LNCAP (cell line): Measurements from ENCODE around the gene MRPL52.

Source experiments
- CTCF ChIP-seq: fragments of 450-650 bp; IDR thresholded peaks from 2 replicates; pipeline ENCODE4 v1.5.1; 2017; ENCODE audit warnings: mild to moderate bottlenecking

The MRPL52 gene

GRCh38 chr14:22852599-22852939, 22.9 kb downstream of the MRPL52 start:
- TF ChIP-seq CTCF, result no peak

- TF ChIP-seq CTCF, result peak; percentile 95
These were observed 23.5 kb downstream of the MRPL52 start for GRCh38 chr14:22852940-22853767.

GRCh38 chr14:22854963-22855724, 25.5 kb downstream of the MRPL52 start:
- TF ChIP-seq CTCF, result no peak

GRCh38 chr14:22856428-22856827, 26.7 kb downstream of the MRPL52 start:
- no peak for TF ChIP-seq CTCF

GRCh38 chr14:22861651-22862050, 32.0 kb downstream of the MRPL52 start:
- TF ChIP-seq CTCF, result no peak

- no peak for TF ChIP-seq CTCF
These were observed 35.3 kb downstream of the MRPL52 start for GRCh38 chr14:22864979-22865378.

GRCh38 chr14:22865424-22866405, 36.0 kb downstream of the MRPL52 start:
- peak; percentile 37; the same call in 1 of the 2 replicates for TF ChIP-seq CTCF
